GM19328 (cell line): Measurements from ENCODE around the gene KRTAP4-16.
"Not testable (repeated sequence)": the region's sequence is repeated elsewhere in the genome, so short reads cannot be mapped to it uniquely, and the experiment has no call there.

ENCODE experiments used
- ATAC-seq: cut with Tn5 transposase; IDR thresholded peaks from one replicate; pipeline ENCODE4 v1.9.1; 2021; ENCODE audit warnings: mild to moderate bottlenecking, moderate library complexity; ENCODE audit not compliant: unreplicated experiment

The KRTAP4-16 gene

GRCh38 chr17:41101586-41102259, at the start of gene KRTAP4-16:
TSS of gene KRTAP4-16 (minus strand) at chr17:41102209. CDS start at chr17:41102209, 0 bp downstream.
- no peak for ATAC-seq

DNA sequence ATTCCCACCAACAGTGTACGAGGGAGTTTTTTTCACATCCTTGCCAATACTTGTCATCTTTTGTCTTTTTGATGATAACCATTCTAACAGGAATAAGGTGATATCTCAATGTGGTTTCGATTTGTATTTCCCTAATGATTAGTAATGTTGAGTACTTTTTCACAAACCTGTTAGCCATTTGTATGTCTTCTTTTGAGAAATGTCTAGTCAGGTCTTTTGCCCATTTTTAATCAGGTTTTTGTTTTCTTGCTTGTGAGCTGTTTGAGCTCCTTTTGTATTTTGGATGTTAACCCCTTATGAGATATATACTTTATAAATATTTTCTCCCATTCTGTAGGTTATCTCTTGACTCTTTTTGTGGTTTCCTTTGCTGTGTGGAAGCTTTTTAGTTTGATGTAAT, 49.5 kb upstream of the KRTAP4-16 start:
- ATAC-seq, result no peak

GRCh38 chr17:41150026-41150425, 48.0 kb upstream of the KRTAP4-16 start:
- no peak for ATAC-seq

DNA sequence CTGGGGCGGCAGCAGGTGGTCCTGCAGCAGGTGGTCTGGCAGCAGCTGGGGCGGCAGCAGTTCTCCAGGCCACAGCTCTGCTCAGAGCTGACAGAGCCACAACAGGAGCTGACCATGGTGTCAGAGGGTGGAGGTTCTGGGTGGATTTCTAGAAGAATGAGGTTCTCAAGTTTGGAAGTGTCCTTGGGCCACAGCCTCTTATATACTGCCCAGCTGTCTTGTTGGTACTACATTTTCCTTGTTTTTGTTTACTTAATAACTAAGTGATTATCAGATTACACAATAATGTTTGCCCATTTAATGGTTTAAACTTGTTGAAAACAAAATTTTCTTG, 47.6 kb upstream of the KRTAP4-16 start, which contains the start of gene KRTAP4-5:
Gene KRTAP4-5 (minus strand): TSS at position 174 of the 334 bp plus-strand sequence. CDS start 58 bp downstream, at position 116.
- no peak for ATAC-seq

DNA sequence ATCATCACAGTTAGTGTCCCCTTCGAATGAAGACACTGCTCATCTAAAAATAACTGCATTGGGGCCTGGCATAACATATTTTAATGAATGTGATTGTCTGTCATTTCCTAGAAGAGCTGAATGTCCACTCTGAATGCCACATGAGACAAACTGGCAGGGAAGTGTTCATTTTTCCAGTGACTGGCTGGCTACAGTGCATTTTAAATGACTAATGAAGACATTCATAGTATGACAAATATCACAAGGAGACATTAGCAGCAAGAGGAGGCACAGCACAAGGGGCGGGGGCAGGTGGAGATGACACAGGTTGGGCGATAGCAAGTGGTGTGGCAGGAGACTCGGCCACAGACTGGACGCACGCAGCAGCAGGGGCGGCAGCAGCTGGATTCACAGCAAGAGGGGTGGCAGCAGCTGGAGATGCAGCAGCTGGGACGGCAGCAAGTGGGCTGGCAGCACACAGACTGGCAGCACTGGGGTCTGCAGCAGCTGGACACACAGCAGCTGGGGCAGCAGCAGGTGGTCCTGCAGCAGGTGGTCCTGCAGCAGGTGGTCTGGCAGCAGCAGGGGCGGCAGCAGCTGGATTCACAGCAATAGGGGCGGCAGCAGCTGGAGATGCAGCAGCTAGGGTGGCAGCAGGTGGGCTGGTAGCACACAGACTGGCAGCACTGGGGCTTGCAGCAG, 47.1 kb upstream of the KRTAP4-16 start:
- ATAC-seq, result not testable (repeated sequence)

GRCh38 chr17:41147531-41148204, 45.7 kb upstream of the KRTAP4-16 start:
- ATAC-seq, result no peak

DNA sequence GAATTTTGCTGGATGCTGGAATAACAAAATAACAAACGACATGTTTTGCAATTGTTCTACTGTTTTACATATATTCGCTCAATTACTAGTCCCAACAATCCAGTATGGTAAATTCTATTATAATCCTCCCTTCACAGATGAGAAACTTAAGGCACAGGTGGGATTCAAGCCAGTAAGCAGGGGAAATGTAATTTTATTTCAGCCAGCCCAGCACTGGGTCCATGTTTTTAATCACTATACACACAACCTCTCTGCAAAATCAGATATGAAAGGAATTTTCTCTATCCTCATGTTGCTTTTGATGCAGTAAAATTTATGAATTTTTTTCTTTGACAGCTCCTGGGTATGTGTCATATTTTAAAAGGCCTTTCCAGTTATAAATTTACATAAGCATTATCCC, 43.3 kb upstream of the KRTAP4-16 start:
- no peak for ATAC-seq

DNA sequence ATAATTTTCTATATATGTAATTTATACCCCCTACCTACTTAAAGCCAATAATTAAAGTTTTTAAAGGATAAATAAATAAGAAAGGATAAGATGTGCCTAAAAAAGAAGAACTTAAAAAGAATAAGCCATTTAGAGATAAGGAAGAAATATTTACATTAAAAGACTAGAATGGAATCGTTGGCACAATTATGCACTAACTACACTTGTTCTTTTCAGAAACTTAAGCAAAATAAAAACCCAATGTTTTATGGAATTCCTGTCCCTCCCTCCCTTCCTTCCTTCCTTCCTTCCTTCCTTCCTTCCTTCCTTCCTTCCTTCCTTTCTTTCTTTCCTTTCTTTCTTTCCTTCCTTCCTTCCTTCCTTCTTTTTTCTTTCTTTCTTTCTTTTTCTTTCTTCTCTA, 42.8 kb upstream of the KRTAP4-16 start:
- ATAC-seq, result no peak

- no peak for ATAC-seq
Measured at GRCh38 chr17:41141361-41141760, 39.4 kb upstream of the KRTAP4-16 start.

DNA sequence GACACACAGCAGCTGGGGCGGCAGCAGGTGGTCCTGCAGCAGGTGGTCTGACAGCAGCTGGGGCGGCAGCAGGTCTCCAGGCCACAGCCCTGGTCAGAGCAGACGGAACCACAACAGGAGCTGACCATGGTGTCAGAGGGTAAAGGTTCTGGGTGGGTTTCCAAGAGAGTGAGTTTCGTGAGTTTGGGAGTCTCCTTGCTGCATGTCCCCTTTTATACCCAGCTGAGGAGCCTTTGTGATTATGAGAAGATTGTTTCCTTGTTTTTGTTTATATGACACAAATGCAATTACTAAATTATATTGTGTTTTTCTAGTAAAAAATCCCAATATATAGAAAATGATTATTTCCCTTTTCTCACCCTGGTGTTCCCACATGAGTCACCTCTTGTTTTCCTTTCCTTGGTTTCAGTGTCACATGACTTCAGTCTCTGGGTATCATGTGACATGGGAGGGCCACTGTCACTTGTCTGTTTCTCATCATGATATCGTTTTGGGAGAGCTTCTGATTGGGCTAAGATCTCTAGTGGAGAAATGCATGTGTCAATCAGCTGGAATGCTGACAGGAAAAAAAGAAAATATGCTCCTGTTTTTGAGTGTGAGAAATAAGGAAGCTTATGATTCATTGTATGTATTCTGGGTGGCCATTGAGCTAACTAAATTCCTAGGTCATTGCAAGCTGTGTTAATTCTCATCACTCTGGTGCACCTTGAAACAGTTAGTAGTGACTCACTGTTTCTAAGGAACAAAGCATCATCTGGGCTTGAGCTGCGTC, 38.5 kb upstream of the KRTAP4-16 start, which contains the start of gene KRTAP4-6:
Gene KRTAP4-6 (minus strand): TSS at position 185 of the 772 bp plus-strand sequence. CDS start 57 bp downstream, at position 128.
- ATAC-seq, result no peak

DNA sequence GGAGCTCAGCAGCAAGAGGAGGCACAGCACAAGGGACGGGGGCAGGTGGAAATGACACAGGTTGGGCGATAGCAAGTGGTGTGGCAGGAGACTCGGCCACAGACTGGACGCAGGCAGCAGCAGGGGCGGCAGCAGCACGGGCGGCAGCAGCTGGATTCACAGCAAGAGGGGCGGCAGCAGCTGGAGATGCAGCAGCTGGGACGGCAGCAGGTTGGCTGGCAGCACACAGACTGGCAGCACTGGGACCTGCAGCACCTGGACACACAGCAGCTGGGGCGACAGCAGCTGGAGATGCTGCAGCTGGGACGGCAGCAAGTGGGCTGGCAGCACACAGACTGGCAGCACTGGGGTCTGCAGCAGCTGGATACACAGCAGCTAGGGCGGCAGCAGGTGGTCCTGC, 37.9 kb upstream of the KRTAP4-16 start:
- not testable (repeated sequence) for ATAC-seq

DNA sequence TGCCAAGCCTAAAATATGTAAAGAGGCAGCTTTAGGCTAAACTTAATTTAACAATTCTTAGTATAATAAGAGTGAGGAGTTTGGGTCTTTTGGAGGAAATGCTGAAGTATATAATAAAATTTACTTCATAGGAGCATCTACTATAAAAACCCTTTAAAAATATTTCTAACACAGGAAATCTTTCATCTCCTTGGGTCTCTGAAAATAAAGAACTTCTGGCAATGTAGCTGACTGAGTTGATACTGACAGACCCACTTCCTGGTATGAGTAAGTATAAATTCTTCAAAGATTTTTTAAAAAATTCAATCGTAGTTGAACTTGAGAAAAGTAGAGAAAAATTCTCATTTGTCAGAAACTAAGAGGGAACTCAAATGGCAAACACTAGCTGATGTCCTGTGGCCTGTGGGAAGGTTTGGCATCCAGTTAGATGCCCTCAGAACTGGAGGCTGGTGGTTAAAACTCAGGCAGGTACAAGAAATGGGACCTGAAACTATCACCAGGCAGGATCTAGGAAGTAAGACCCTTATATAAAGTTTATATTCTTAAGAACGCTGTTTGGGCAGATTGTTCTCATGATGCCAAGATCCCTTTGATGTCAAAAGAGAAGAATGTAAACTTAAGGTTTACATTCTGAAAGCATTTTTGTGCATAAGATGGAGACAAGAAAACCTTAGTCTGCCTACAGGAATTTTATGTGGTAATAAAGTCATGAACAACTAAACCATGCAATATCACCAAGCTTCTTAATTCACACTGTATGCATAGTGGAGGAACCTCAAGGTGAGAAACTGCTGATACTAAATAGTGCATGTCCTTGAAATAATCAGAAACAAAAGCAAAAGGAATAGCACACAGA, 32.1 kb upstream of the KRTAP4-16 start:
- ATAC-seq, result no peak

DNA sequence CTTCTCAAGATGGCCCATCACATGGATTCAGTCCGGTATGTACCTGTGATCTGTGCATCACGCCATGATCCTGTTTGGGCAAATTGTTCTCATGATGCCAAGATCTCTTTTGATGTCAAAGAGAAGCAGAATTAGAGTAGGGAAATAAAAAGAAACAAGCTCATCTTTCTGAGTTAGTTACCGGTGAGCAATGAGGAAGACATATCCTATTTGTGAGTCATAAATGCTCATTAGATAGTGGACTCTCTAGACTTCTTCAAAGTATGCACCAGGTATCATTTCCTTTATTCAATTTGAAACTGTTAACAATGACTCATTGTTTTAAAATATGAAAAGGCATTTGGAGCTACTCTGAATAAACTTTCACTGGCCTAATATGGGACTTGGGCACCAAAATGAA, 30.0 kb upstream of the KRTAP4-16 start:
- no peak for ATAC-seq

DNA sequence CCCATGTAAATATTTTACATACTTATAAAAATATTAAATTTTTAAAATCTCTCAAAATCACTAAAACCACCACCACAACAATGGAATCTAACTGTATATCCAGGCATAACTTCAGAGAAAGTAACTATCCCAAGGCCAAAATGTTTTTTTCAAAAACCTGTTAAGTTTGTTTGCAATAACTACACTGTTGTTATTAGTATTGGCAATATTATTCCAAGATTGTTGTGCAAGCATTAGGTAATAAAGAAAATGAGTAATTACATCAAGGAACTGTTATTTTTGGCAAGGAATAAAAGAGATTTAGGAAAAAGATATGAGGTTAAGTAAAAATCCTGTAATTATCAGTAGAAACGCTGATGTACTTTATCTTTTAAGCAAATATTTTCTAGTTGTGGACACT, 25.4 kb upstream of the KRTAP4-16 start:
- no peak for ATAC-seq

- no peak for ATAC-seq
Measured at GRCh38 chr17:41126412-41126811, 24.4 kb upstream of the KRTAP4-16 start.

DNA sequence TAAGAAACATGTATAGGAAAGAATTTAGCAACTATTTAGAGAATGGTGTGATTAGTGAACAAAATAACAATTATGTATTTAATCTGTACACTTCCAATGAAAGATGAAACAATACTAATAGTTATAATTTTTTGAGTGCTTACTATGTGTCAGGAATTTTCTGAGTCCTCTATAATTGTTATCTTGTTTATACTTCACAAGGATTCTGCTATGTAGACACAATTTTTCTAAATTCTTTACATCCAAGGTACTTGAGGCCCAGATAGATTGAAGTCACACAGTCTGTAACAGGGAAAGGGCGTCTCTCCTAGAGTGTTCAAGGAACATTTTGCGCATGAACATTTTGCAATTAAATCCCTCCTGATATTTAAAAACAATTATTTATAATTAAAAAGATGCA, 23.1 kb upstream of the KRTAP4-16 start:
- ATAC-seq, result no peak

DNA sequence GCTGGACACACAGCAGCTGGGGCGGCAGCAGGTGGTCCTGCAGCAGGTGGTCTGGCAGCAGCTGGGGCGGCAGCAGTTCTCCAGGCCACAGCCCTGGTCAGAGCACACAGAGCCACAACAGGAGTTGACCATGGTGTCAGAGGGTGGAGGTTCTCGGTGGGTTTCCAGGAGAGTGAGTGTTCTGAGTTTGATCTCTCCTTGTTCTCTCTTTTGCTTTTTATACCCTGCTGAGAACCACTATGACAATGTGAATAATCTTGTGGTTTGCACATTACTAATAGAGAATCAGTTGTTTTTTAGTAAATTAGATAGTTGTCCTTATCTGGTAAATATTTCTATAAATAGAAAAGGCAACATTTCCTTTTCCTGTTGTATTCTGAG, 22.0 kb upstream of the KRTAP4-16 start, which contains the start of gene KRTAP4-12:
Gene KRTAP4-12 (minus strand): TSS at position 192 of the 381 bp plus-strand sequence. CDS start 60 bp downstream, at position 132.
- not testable (repeated sequence) for ATAC-seq

GRCh38 chr17:41123292-41123990, 21.4 kb upstream of the KRTAP4-16 start:
- not testable (repeated sequence) for ATAC-seq

DNA sequence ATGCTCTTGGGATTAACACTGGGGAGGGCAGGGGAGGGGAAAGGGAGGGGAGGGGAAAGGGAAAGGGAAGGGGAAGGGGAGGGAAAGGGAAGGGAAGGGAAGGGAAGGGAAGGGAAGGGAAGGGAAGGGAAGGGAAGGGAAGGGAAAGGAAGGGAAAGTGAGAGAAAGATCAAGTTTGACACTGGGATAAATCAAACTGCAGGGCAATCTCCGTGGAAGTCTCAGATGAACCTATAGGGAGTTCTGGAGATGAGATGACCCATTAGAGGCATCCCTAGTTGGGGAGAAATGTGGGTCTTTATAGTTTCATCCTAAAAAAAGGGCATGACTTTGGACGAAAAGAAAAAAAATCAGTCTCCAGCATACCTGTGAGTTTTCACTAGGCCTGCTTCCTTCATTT, 19.7 kb upstream of the KRTAP4-16 start:
- ATAC-seq, result no peak
